ENCODE results near the gene STH. TPM values are rescaled to one million over a fixed set of nuclear protein-coding genes. Genes with fewer than 3 reads are reported as not detected.

The STH gene
- total RNA-seq, 1 donor from 2014 or later, result not detected

DNA sequence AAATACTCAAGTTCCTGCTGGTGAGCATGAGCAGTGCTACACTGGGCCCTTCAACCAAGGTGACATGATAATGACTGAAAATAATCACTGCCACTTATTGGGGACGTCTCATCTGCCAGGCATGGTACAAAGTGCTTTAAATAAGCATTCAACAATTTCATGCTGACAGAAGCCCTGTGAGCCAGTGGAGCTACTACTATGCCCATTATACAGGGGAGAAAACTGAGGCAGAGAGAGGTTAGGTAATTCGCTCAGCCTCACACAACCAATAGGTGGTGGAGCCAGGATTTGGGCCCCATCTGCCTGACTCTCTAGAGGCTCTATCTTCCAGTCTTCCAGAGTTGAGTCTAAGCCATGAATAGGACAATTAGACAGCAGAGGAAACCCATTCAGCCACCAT, 30.3 kb upstream of the STH start:
- no peaks in the 10 kb centered on the region for H3K27me3 ChIP-seq
- H3K36me3 ChIP-seq, result no peaks in the 10 kb centered on the region
- H3K4me1 Mint-ChIP-seq, result no peaks in the 10 kb centered on the region
- no peak overlapping the region for H3K27ac ChIP-seq
- DNase-seq (ENCODE audit: low spot score), result no peak
- TF ChIP-seq EZH2phosphoT487 (IDR thresholded peaks at IDR 0.05) (no peak), EZH2 (IDR thresholded peaks at IDR 0.05) (no peak)
- TF ChIP-seq, protein P1, sequence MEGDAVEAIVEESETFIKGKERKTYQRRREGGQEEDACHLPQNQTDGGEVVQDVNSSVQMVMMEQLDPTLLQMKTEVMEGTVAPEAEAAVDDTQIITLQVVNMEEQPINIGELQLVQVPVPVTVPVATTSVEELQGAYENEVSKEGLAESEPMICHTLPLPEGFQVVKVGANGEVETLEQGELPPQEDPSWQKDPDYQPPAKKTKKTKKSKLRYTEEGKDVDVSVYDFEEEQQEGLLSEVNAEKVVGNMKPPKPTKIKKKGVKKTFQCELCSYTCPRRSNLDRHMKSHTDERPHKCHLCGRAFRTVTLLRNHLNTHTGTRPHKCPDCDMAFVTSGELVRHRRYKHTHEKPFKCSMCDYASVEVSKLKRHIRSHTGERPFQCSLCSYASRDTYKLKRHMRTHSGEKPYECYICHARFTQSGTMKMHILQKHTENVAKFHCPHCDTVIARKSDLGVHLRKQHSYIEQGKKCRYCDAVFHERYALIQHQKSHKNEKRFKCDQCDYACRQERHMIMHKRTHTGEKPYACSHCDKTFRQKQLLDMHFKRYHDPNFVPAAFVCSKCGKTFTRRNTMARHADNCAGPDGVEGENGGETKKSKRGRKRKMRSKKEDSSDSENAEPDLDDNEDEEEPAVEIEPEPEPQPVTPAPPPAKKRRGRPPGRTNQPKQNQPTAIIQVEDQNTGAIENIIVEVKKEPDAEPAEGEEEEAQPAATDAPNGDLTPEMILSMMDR (IDR thresholded peaks at IDR 0.05), result no peak
- peaks cover 4% of the 10 kb centered on the region for H3K27me3 Mint-ChIP-seq (ENCODE audit: insufficient read depth, low read depth)
- H3K36me3 Mint-ChIP-seq, result no peaks in the 10 kb centered on the region
- H3K9ac ChIP-seq, result no peak overlapping the region
- no peak overlapping the region for H3K27ac Mint-ChIP-seq
- no peaks in the 10 kb centered on the region for H4K20me1 ChIP-seq (ENCODE audit: low read depth)
- no peaks in the 10 kb centered on the region for H3K9me3 ChIP-seq (ENCODE audit: low read depth)
- H3K4me3 ChIP-seq, result no peak overlapping the region
- H3K9me3 Mint-ChIP-seq, result no peaks in the 10 kb centered on the region
- no peaks in the 10 kb centered on the region for H3F3A ChIP-seq (ENCODE audit: low read depth)
- H3K4me1 ChIP-seq, result no peaks in the 10 kb centered on the region
- no peaks in the 10 kb centered on the region for H3K79me2 ChIP-seq (ENCODE audit: low read depth)
- no peak overlapping the region for H3K4me3 Mint-ChIP-seq
- no peak overlapping the region for H2AFZ ChIP-seq (replicated peaks)
- no peak overlapping the region for H3K4me2 ChIP-seq

DNA sequence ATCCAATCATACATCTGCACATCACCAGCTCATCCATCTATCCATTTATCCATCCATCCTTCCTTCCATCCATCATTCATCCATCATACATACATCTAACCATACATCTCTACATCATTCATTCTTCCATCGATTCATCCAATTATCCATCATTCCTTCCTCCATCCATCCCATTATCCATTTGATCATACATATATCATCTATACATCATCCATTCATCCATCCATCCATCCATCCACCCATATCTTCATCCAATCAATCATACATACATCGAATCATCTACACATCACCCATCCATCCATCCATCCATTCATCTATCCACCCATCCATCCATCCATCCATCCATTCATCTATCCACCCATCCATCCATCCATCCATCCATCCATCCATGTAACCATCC, 29.3 kb upstream of the STH start:
- Mint-ChIP-seq H3K4me1 (no peaks in the 10 kb centered on the region), H3K9me3 (no peaks in the 10 kb centered on the region), H3K27ac (no peak overlapping the region), H3K27me3 (ENCODE audit: insufficient read depth, low read depth) (peaks cover 4% of the 10 kb centered on the region), H3K36me3 (no peaks in the 10 kb centered on the region), H3K4me3 (no peak overlapping the region)
- Histone ChIP-seq H3K4me3 (no peak overlapping the region), H3K9me3 (ENCODE audit: low read depth) (no peaks in the 10 kb centered on the region), H3K4me2 (no peak overlapping the region), H3K36me3 (no peaks in the 10 kb centered on the region), H2AFZ (replicated peaks) (no peak overlapping the region), H3K79me2 (ENCODE audit: low read depth) (no peaks in the 10 kb centered on the region), H3K27me3 (no peaks in the 10 kb centered on the region), H3F3A (ENCODE audit: low read depth) (no peaks in the 10 kb centered on the region), H3K9ac (no peak overlapping the region), H3K4me1 (no peaks in the 10 kb centered on the region), H3K27ac (no peak overlapping the region), H4K20me1 (ENCODE audit: low read depth) (no peaks in the 10 kb centered on the region)
- DNase-seq (ENCODE audit: low spot score), result no peak
- TF ChIP-seq EZH2phosphoT487 (IDR thresholded peaks at IDR 0.05) (no peak), EZH2 (IDR thresholded peaks at IDR 0.05) (no peak)
- TF ChIP-seq, protein P1 (IDR thresholded peaks at IDR 0.05), result no peak

DNA sequence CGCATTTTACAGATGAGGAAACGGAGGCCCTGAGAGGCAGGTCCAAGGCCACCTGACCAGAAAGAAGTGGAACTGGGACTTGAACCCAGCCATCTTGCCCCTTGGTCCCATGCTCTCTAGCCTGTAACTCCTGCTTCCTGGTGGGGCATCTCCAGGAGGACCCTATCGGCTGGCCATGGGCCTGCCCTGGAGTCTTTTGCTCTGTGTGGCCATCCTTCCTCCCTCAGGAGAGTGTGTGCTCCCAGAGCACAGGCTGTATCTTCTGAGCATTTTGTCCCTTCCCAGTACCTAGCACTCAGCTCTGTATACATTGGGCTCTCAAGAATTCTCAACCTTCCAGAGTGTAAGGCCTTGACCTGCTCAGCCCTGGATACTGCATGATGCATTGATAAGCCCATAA, 28.4 kb upstream of the STH start:
- no peaks in the 10 kb centered on the region for H3K27me3 ChIP-seq
- no peak overlapping the region for H2AFZ ChIP-seq (replicated peaks)
- no peaks in the 10 kb centered on the region for H3K79me2 ChIP-seq (ENCODE audit: low read depth)
- H3K27ac ChIP-seq, result no peak overlapping the region
- DNase-seq (ENCODE audit: low spot score), result no peak
- no peaks in the 10 kb centered on the region for H3K4me1 ChIP-seq
- H3K4me3 ChIP-seq, result no peak overlapping the region
- H3K4me2 ChIP-seq, result no peak overlapping the region
- TF ChIP-seq, protein P1 (IDR thresholded peaks at IDR 0.05), result no peak
- TF ChIP-seq EZH2 (IDR thresholded peaks at IDR 0.05) (no peak), EZH2phosphoT487 (IDR thresholded peaks at IDR 0.05) (no peak)
- no peaks in the 10 kb centered on the region for H4K20me1 ChIP-seq (ENCODE audit: low read depth)
- H3K4me1 Mint-ChIP-seq, result no peaks in the 10 kb centered on the region
- H3K27ac Mint-ChIP-seq, result no peak overlapping the region
- H3K9ac ChIP-seq, result no peak overlapping the region
- no peak overlapping the region for H3K4me3 Mint-ChIP-seq
- H3K36me3 Mint-ChIP-seq, result no peaks in the 10 kb centered on the region
- no peaks in the 10 kb centered on the region for H3F3A ChIP-seq (ENCODE audit: low read depth)
- no peaks in the 10 kb centered on the region for H3K9me3 ChIP-seq (ENCODE audit: low read depth)
- H3K27me3 Mint-ChIP-seq (ENCODE audit: insufficient read depth, low read depth), result peaks cover 4% of the 10 kb centered on the region
- H3K9me3 Mint-ChIP-seq, result no peaks in the 10 kb centered on the region
- no peaks in the 10 kb centered on the region for H3K36me3 ChIP-seq

All from neural progenitor cell (in vitro differentiated cells).